Measurements from ENCODE around the gene RASL11B.

DNA sequence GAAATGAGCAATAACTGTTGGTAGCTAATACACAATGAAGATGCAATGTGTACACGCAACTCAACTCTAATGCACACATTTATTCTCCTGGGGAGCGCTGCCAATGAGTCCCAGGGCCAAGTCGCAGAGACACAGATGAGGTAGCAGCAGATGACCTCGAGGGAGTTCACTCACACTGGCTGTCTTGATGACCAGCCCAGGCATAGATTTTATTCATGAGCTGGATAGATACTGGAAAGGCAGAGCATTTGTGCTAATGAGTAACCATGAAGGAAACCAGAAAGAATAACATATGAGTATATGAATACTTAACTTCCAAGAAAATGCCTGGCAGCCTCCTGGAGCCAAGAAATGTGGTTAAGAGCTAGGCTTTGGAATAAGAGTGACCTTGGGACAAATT is 42.3 kb downstream of the RASL11B start:
- TF ChIP-seq, protein P1, sequence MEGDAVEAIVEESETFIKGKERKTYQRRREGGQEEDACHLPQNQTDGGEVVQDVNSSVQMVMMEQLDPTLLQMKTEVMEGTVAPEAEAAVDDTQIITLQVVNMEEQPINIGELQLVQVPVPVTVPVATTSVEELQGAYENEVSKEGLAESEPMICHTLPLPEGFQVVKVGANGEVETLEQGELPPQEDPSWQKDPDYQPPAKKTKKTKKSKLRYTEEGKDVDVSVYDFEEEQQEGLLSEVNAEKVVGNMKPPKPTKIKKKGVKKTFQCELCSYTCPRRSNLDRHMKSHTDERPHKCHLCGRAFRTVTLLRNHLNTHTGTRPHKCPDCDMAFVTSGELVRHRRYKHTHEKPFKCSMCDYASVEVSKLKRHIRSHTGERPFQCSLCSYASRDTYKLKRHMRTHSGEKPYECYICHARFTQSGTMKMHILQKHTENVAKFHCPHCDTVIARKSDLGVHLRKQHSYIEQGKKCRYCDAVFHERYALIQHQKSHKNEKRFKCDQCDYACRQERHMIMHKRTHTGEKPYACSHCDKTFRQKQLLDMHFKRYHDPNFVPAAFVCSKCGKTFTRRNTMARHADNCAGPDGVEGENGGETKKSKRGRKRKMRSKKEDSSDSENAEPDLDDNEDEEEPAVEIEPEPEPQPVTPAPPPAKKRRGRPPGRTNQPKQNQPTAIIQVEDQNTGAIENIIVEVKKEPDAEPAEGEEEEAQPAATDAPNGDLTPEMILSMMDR (IDR thresholded peaks at IDR 0.05), result no peak
- TF ChIP-seq POLR2A (IDR thresholded peaks at IDR 0.05) (no peak), EP300 (IDR thresholded peaks at IDR 0.05) (no peak)
